Fibroblast of the conjunctiva (primary cell): Measurements from ENCODE around the gene FRG1.
"Not testable (repeated sequence)": the region's sequence is repeated elsewhere in the genome, so short reads cannot be mapped to it uniquely, and the experiment has no call there.

Experiments
- DNase-seq: peaks from one replicate; pipeline ENCODE4 v3.0.0-alpha.2; 2010; ENCODE audit warnings: low read depth

The FRG1 gene

DNA sequence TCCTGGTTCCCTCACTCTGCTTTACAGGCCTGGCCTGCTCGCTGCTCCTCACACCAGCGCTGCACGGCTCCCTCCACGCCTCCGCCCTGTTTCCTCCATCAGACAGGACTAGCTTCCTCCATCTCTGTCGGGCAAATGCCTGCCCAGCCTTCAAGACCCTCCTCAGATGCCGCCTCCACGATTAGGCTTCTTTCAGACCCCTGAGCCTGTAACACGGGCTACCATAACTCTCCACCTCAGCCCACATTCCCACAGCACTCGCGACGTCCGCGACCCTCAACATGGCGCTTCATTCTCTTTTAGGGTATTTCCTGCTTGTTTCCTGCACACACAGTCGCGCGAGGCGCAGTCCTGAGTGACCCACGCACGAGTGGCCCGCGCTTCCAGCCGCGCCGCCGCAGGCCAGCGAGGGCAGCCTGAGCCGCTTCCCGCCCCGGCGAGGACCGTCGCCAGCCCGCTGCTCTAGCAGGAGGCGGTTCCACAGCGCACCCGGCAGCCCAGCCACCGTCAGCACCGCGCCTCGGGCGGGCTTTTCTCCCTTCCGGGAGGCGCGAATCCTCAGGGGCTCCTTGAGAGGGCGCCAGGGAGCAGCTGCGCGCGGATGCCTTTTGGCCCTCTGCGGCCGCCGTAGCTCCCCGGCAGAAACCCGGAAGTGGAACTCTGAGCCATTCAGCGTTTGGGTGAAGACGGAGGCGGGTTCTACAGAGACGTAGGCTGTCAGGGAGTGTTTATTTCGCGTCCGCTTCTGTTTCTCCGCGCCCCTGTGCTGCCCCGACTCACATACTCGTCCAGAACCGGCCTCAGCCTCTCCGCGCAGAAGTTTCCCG, at the start of gene FRG1:
FRG1 (plus strand) TSS at position 695 of the 827 bp plus-strand sequence. CDS start 138 bp downstream, outside the sequence.
- peak; percentile 81 for DNase-seq

DNA sequence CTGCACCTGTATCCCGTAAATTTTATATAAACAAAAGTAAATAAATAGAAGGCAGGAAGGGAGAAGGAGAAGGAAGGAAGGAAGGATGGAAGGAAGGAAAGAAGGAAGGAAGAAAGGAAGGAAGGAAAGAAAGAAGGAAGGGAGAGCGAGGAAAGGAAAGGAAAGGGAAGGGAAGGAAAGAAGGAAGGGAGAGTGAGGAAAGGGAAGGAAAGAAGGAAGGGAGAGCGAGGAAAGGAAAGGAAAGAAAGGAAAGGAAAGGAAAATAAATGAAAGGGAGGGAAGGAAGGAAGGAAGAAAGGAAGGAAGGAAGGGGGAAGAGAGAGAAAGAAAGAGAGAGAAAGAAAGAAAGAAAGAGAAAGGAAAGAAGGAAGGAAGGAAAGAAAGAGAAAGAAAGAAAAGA, 43.0 kb upstream of the FRG1 start:
- DNase-seq, result no peak

DNA sequence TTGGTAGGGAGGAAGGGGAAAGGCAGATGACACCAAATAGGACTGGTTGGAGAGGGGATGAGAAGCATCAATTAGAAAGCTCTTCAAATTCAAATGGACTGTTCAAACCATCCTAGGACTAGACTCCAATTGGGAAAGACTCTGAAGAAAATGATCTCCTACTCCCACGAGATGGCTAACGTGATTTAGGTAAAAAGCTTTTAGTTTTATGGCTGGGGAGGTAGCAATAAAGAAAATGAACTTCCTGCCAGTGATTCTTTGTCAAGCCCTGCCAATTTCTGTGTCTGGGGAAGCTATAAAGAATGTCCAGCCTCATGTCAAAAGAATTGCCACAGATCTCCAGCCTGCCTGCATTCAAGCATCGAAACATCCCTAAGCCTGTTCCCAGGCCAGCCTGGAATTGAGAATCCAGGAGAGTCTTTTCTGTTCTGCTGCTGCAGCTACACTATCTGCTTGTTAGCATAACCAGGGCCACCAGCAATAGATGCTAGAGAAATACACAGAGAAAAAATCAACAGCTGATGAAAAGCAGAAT, 41.1 kb upstream of the FRG1 start:
- not testable (repeated sequence) for DNase-seq

DNA sequence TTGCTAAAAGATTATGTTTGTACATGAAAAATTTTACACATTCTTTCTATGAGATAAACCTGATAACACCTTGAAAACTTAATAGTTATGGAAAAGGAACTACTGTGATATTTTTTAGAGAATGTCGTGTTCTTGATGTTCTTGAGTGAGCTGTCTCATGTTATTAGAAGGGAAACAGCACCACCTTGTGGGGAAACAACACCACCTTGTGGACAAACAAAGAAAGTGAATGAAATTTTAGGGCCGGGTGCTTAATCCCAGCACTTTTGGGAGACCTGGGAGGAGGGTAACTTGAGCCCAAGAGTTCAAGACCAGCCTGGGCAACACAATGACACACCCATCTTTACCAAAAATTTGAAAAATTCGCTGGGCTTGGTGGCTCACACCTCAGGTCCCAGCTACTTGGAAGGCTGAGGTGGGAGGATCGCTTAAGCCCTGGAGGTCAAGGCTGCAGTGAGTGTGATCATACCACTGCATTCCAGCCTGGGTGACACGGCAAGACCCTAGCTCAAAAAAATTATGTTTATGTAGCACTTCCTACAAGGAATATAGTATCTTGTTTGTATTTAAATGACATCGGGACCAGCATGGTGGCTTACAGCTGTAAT, 36.1 kb upstream of the FRG1 start:
- DNase-seq, result peak; percentile 55

DNA sequence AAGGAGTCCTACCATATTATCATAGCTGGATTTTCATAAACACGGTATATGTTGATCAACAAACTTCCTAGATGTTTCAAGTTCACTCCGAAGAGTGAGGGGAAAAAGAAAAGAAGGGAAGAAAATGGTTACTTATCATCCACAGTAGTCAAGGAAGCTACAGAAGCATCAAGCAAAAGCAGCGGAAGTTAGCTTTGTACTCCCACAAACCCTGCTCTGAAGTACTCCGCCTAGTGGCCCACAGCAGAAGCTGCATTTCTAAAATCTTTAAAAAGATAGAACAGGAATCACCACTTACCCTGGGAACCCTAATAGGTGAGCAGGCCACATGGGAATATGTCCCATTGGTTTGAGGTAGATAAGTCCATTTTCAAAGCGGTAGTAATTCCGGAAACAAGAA, 28.5 kb upstream of the FRG1 start:
- DNase-seq, result no peak

DNA sequence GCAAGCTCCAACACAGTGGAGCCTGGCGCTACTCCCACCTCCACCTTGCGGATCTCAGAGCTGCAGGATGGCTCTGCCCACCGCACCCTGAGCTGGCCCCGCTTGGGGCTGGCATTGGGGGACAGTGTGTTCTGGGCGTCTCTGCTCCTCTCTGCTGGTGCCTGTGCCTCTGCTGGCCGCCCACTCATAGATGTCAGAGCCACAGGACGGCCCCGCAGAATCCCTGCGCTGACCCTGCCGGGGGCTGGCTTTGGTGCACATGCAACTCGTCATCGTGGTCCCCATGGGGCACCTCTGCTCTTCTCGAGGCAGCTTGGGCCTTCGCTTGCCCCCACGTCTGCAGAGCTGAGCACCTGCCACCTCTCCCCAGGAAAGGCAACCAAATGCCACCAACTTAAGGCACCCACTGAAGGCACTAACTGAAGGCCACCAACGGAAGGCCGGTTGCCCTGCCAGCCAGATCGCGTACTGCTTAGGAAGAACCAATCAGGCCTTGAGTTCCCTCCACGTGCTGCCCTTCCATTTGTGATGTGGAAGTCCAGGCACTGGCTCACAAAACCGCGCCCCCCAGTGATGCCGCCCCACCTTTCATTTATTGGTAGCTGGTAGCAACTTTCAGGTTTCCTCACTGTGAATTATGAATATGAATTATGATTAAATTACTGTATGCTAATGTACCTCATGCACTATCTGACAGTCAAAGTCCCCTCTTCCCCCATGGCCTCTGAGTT, 23.3 kb upstream of the FRG1 start:
- no peak for DNase-seq

DNA sequence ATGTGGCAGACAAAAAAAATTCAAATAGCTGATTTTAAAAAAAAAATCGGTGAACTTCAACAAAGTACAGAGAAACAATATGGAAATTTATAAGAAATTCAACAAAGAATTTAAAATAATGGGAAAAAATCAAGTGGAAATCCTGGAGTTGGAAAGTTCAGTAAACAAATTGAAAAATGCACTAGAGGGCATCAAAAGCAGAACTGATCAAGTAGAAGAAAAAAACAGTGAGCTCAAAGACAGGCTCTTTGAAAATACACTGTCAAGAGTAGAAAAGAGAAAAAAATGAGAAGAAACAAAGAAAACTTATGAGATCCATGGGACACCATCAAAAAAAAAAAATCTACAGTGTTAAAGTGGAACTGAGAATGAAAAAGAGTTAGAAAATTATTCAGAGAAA, 19.6 kb upstream of the FRG1 start:
- DNase-seq, result no peak

DNA sequence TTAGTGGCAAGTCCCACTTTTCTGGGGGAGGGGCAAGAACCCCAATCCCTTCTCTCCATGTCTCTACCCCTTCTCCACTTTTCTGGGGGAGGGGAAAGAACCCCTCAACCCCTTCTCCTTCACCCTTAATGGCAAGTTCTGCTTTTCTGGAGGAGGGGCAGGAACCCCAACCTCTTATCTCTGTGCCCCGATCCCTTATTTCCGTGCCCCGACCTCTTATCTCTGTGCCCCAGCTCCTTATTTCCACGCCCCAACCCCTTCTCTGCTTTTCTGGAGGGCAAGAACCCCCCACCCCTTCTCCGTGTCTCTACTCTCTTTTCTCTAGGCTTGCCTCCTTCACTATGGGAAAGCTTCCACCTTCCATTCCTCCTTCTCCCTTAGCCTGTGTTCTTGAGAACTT, 13.9 kb upstream of the FRG1 start:
- not testable (repeated sequence) for DNase-seq

DNA sequence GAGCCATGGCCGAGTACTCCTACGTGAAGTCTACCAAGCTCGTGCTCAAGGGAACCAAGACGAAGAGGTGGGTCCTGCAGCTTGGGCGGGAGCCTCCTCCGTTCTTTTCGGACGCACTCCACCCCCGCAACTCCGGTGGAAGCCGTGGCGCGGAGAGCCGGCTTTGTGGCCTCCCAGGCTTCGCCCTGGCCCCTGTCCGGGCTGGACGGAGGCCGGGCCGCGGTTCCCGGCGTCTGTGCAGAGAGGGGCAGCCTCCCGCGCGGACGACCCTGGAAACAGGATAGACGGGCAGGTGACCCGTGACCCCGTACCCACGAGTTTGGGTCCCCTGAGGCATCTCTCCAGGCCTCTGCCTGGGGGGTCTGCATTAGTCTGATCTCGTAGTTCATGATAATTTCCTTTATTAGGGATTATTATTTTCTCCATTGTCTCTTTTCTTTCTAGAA, 356 bp downstream of the FRG1 start:
- DNase-seq, result no peak

DNA sequence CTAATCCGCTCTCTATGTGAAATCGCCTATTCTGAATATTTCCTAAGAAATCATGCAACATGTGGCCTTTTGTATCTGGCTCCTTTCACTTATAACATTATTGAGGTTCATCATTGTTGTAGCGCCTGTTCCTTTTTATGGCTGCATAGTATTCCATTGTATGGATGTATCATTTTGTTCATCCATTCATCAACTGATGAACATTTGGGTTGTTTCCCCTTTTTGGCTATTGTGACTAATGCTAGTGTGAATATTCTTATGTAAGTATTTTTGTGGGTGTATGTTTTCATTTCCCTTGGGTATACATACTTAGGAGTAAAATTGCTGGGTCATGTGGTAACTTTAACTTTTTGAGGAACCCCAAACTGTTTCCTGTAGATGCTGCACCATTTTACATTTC, 1.7 kb downstream of the FRG1 start:
- DNase-seq, result not testable (repeated sequence)

DNA sequence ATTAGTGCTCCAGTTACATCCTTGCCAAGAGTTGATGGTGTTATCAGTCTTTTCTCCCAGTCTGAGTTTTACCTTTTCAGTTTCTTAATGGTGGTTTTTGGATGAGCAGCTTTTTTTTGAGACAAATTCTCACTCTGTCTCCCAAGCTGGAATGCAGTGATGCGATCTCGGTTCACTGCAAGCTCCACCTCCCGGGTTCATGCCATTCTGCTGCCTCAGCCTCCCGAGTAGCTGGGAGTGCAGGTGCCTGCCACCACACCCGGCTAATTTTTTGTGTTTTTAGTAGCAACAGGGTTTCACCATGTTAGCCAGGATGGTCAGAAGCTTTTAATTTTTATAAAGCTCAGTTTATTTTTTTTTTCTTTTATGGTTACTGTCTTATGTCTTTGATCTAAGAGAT, 3.4 kb downstream of the FRG1 start:
- DNase-seq, result not testable (repeated sequence)

DNA sequence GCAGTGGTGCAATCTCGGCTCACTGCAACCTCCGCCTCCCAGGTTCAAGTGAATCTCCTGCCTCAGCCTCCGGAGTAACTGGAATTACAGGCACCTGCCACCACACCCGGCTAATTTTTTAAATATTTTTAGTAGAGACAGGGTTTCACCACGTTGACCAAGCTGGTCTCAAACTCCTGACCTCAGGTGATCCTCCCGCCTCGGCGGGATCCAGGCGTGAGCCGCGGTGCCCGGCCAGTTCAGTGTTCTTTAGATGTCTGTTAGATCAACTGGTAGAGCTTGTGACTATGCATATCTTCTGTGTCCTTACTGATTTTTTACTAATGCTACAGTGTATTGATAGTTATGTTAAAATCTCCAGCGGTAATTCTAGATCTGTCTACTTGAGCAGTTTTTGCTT, 6.2 kb downstream of the FRG1 start:
- DNase-seq, result not testable (repeated sequence)

DNA sequence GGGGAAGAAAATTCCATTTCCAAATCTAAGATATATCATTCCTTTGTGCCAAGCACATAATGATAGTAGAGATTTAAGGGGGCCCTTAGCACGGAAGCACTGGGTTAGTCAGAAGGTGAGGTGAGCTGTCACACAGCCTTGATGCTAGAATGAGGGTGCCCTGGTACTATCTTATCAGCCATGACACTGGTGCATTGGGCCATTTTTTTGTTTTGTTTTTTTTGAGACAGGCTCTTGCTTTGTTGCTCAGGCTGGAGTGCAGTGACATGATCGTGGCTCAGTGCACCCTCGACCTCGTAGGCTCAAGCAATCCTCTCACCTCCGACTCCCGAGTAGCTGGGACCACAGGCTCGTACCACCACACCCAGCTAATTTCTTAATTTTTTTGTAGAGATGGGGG, 7.8 kb downstream of the FRG1 start:
- DNase-seq, result not testable (repeated sequence)

DNA sequence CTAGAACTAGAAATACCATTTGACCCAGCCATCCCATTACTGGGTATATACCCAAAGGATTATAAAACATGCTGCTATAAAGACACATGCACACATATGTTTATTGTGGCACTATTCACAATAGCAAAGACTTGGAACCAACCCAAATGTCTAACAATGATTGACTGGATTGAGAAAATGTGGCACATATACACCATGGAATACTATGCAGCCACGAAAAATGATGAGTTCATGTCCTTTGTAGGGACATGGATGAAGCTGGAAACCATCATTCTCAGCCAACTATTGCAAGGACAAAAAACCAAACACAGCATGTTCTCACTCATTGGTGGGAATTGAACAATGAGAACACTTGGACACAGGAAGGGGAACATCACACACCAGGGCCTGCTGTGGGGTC, 28.6 kb downstream of the FRG1 start:
- not testable (repeated sequence) for DNase-seq

DNA sequence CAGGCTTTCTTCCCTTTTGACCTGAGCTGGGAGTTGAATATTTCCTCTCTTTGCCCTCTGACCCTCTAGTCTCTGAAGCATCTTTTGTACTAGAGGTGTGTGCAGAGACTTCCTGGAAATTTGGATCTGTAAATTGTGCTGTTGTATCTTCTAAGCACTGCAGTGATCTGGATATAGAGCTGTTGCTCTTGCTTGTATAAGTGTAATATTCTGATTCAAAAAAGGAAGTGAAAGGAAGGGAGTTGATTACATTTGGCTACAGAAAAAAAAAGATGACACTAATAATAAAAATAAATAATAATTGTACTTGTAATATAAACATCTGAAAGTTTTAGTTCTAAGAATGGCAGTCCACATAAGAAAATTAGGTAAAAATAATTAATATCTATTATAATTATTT, 33.0 kb downstream of the FRG1 start:
- DNase-seq, result no peak

DNA sequence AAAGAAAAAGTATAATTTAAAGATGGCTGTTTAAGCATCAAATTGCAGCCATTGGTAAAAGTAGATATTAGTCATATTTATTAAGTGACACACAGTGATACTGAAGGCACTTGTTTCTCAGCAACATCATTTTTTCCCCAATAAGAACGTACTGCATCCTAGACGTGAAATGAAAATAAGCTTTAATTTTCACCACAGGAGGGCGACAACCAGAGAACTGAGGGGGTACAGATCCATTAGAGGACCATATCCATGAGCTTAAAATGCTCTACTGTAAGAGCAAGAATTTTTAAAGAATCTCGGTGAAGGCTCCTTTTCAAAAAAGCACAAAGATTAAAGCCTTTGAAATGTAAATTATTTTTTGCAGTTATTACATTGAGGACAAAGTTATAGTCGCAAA, 33.4 kb downstream of the FRG1 start:
- no peak for DNase-seq

DNA sequence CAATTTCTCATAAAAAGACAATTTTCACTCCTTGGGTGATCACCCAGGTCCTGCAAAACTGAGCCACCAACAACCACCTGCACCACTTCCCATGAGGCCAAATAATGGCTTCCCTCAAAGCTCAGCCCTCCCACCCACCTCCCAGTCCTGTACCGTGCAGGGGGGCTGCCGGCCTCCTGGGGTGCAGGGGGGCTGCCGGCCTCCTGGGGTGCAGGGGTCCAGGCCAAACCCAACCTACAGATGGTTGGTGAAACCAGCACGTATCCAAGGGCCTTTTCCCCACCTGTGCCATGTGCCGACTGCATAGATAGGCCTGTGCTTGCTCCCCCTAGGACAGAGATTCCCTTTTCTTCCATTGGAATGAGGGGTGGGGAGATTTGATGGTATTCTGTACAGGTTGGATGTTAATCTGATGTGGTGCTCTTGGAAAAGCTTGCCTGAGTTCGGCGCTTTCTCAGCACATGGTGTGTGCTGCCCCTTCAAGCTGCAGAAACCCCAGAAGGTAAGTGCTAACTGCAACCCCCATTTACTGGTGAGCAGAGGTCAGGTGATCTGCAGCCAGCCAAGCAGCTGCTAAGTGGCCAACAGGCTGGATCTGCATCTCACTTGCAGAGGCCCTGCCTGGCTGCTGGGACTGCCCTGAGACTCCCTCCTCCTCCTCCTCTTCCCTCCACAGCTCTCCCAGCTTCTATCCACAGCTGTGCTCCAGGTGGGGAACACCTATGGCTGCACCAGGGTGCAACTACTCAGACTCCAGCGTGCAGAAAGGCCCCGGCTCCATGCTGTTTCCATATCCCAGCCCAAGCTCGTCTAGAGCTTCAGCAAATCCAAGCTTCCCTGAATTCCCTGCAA, 38.8 kb downstream of the FRG1 start:
- no peak for DNase-seq

DNA sequence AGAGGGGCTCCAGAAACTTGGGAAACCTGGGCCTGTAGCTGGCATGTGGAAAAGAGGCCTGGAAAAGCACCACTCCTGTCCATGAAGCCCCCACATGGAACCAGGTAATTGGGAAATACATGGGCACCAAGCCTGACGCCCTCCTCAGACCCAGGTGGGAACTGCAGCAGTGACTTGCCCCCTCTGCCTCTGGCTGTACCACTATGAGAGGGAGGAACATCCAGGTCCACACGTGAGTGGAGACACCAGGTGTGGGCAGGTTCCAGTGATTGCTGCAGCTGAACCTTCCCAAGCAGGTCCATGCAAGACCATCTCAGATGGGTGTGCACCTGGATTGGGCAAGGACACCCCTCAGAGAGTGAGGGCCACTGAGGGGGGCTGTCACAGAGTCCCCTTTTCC, 39.6 kb downstream of the FRG1 start:
- DNase-seq, result not testable (repeated sequence)

DNA sequence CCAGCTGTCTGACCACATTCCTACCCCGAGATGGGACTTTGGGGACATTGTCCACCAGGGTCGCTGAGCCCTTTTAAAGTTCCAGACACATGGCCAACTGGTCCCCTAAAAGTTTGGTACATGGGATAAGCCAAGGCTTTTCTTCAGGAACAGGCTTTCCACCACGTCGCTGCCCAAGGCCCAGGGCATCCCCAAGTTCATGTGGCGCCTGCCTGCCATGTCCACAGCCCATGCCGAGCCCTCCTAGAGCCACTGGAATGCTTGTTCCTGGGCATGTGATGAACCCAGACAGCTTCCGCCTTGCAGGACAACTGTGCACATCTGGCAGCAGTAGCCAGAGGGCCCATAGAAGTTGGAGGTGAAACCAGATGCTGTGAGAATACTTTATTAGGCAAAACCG, 41.3 kb downstream of the FRG1 start:
- no peak for DNase-seq

DNA sequence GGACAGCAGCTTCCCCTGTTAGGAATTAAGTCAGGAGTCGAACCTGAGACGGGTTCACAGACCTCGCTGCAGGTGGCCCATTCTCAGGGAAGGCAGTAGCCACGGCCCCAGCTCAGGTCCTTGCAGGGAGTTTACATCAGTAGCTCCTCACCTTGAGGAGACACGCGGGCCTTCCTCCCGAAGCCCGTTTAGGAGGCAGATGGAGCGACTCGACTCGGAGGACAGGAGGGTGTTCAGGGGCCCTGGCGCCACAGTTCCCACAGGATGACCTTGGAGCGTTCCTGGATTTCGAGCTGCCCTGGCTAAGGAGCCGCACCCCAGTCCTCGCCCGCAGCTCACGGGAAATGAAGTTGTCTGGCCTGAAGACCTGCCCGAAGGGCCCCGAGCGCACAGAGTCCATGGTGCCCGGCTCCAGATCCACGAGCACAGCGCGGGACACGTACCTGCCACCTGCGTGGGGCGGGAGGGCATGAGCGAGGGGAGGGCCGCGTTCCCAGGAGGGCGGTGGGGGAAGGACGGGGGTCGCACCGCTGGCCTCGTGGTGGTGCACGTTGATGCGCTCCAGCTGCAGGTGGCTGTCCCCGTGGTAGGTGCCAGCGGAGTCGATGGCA, 43.3 kb downstream of the FRG1 start:
- not testable (repeated sequence) for DNase-seq

DNA sequence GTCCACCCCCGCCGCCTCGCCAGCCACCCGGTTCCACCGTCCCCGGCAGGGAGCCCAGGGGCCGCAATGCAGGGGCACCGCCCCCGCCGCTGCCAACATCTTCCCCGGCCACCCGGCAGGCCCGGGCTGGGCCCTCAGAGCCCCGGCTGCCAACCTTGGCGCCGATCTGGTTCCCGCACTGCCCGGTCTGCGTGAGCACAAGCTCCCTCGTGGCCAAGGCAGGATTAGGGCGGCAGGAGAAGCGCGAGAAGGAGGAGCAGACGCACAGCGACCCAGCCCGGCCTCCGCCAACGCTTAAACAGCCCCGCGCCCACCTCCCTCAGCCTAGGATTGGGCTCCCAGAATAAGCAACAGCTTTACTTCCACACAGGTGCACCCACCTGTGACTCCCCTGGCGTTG, 44.0 kb downstream of the FRG1 start:
- DNase-seq, result not testable (repeated sequence)
